Measurements from ENCODE around the gene JHY. TPM values are rescaled to one million over a fixed set of nuclear protein-coding genes. Genes with fewer than 3 reads are reported as not detected.

The JHY gene
- total and polyA plus RNA-seq, 12 donors, result 0.84 to 6.8 (median 1.4) TPM

GRCh38 chr11:122882857-122883645 is 492 bp downstream of the JHY start:
- DNase-seq, result peak in 6 of 7 donors; percentile 10 to 58 (median 22)
- peaks cover 7% of the 10 kb centered on the region for H3K27me3 ChIP-seq
- no peaks in the 10 kb centered on the region for H3K9me3 ChIP-seq (replicated peaks in 1 of 3)
- H3K4me1 ChIP-seq (replicated peaks in 1 of 2), result no peaks in the 10 kb centered on the region
- TF ChIP-seq CTCF (IDR thresholded peaks at IDR 0.05), result no peak
- no peak for TF ChIP-seq POLR2A (IDR thresholded peaks at IDR 0.05)
- peak overlapping the region in 2 of 4 donors; percentile 26 to 56 for H3K4me3 ChIP-seq
- peak overlapping the region in 4 of 5 donors; percentile 5 to 85 (median 66) for H3K27ac ChIP-seq
- intact Hi-C loops (cut with DNase I), result no loop called here
- H3K36me3 ChIP-seq (replicated peaks in 1 of 2), result no peaks in the 10 kb centered on the region
- 9 to 41% (median 23%) methylated on average over 12 to 63 of the region's 63 CpGs for WGBS, 4 donors

GRCh38 chr11:122883646-122883979 is 1.1 kb downstream of the JHY start:
- DNase-seq, result no peak
- Histone ChIP-seq H3K9me3 (replicated peaks in 1 of 3) (no peaks in the 10 kb centered on the region), H3K4me1 (replicated peaks in 1 of 2) (no peaks in the 10 kb centered on the region), H3K27ac (peak overlapping the region in 1 of 5 donors; percentile 85), H3K36me3 (replicated peaks in 1 of 2) (no peaks in the 10 kb centered on the region), H3K27me3 (peaks cover 7% of the 10 kb centered on the region), H3K4me3 (peak overlapping the region in 1 of 4 donors; percentile 56)
- WGBS, 4 donors, result 51 to 67% (median 62%) methylated on average over 3 of the region's 3 CpGs
- intact Hi-C loops (cut with DNase I), result no loop called here
- TF ChIP-seq CTCF (IDR thresholded peaks at IDR 0.05) (no peak), POLR2A (IDR thresholded peaks at IDR 0.05) (no peak)

GRCh38 chr11:122888162-122888561 is 5.6 kb downstream of the JHY start:
- H3K9me3 ChIP-seq (replicated peaks in 1 of 3), result no peaks in the 10 kb centered on the region
- no peaks in the 10 kb centered on the region for H3K27me3 ChIP-seq
- H3K27ac ChIP-seq, result no peak overlapping the region
- H3K4me3 ChIP-seq, result no peak overlapping the region
- H3K36me3 ChIP-seq (replicated peaks in 1 of 2), result no peaks in the 10 kb centered on the region
- TF ChIP-seq CTCF (IDR thresholded peaks at IDR 0.05) (no peak), POLR2A (IDR thresholded peaks at IDR 0.05) (no peak)
- no peaks in the 10 kb centered on the region for H3K4me1 ChIP-seq (replicated peaks in 1 of 2)
- 49 to 61% (median 57%) methylated on average over 2 of the region's 2 CpGs for WGBS, 4 donors
- intact Hi-C loops (cut with DNase I), result no loop called here
- no peak for DNase-seq

GRCh38 chr11:122893131-122893530 is 10.6 kb downstream of the JHY start:
- 74 to 89% (median 79%) methylated on average over 5 of the region's 5 CpGs for WGBS, 4 donors
- Histone ChIP-seq H3K9me3 (replicated peaks in 1 of 3) (no peaks in the 10 kb centered on the region), H3K4me3 (no peak overlapping the region), H3K4me1 (replicated peaks in 1 of 2) (no peaks in the 10 kb centered on the region), H3K36me3 (replicated peaks in 1 of 2) (no peaks in the 10 kb centered on the region), H3K27ac (no peak overlapping the region), H3K27me3 (no peaks in the 10 kb centered on the region)
- TF ChIP-seq POLR2A (IDR thresholded peaks at IDR 0.05) (no peak), CTCF (IDR thresholded peaks at IDR 0.05) (no peak)
- DNase-seq, result no peak
- intact Hi-C loops (cut with DNase I), result no loop called here

Measured in adrenal gland (tissue), 12 donors.